Measurements from ENCODE around the gene SLC16A13.

SLC16A13 gene

DNA sequence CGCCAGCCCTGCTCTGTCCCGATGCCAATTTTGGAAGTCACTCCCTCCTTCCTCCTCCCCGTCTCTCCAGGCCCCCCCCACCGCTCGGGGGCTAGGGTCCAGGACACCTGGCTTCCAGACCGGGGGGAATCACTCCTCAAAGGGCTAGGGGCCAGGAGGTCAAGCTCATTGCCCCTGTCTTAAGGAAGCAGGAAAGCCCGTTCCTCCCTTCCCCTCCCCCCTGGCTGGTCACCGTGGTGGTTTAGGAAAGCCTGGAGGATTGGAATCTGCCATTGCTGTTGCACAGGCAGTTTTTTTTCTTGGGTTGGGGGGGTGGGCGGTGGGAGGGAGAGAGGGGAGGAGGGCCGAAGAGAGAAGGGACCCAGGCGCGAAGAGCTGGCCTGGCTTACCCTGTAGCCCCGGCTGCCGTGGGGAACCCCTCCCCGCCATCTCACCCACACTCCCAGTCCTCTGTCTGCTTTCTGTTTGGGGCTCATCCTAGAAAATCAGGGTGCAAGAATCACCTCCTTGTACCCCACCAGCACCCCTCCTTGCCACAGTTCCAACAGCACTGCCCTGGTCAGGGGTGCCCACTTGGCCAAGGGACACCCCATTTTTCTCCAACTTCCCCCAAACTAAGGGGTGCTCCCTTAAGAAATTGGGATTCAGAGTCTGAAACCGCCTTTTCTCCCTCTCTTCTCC, 15.8 kb upstream of the SLC16A13 start:
- peak overlapping the region; percentile 44 for H3K4me3 ChIP-seq (ENCODE audit: low read depth, low read length)
- no peak for DNase-seq (ENCODE audit: low read depth, low spot score)
- TF ChIP-seq, protein P1, sequence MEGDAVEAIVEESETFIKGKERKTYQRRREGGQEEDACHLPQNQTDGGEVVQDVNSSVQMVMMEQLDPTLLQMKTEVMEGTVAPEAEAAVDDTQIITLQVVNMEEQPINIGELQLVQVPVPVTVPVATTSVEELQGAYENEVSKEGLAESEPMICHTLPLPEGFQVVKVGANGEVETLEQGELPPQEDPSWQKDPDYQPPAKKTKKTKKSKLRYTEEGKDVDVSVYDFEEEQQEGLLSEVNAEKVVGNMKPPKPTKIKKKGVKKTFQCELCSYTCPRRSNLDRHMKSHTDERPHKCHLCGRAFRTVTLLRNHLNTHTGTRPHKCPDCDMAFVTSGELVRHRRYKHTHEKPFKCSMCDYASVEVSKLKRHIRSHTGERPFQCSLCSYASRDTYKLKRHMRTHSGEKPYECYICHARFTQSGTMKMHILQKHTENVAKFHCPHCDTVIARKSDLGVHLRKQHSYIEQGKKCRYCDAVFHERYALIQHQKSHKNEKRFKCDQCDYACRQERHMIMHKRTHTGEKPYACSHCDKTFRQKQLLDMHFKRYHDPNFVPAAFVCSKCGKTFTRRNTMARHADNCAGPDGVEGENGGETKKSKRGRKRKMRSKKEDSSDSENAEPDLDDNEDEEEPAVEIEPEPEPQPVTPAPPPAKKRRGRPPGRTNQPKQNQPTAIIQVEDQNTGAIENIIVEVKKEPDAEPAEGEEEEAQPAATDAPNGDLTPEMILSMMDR (IDR thresholded peaks at IDR 0.05; ENCODE audit: insufficient read depth, low read length, missing control alignments): no peak
- ChIA-PET POLR2A (no interaction called here), CTCF (interaction anchor here (0.9 to 8.5 kb wide), 15 partner anchors 8 to 354 kb away, joined by 3 to 145 read pairs (median 7); partner anchors contain the start of genes RNASEK and SLC16A13)

DNA sequence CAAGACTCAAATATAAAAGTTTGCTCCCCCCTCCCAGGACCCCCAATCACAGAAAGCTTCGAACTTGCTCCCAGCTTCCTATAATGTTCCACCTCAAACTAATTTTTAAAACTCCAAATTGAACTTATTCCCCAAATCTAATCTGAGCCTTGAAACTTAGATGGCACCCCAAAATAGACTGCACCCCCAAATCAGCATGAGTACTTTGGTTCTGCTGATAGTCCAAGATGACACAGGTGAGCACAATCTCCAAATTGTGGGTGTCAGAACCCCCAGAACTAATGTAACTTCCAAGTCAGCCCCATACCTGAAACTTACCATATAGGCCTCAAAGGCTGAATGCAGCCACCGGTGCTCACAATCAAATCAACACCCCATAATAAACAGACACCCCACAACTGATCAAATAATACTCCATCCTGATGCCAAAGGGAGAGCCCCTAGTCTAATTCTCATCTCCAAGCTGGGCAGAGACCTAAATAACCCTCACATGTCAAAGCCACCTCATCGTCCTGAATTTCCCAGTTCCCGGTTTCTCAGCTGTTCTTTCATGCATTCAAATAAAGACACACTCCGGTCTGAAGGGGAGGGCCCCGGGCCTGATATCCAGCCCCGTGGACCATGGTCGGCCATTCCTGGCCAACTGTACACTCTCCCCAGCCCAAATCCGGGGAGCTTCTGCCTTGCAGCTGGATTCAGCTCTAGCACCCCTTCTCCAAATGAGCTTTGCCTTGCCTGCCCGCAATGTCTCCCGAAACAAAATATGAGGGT, 14.7 kb upstream of the SLC16A13 start:
- DNase-seq (ENCODE audit: low read depth, low spot score): no peak
- H3K4me3 ChIP-seq (ENCODE audit: low read depth, low read length): no peak overlapping the region
- TF ChIP-seq, protein P1 (IDR thresholded peaks at IDR 0.05; ENCODE audit: insufficient read depth, low read length, missing control alignments): no peak
- ChIA-PET CTCF (interaction anchor here (0.6 to 8.5 kb wide), 43 partner anchors 8 to 407 kb away, joined by 3 to 145 read pairs (median 5); partner anchors contain the start of genes C17orf100, MED31, RNASEK and SLC16A13), POLR2A (no interaction called here)

DNA sequence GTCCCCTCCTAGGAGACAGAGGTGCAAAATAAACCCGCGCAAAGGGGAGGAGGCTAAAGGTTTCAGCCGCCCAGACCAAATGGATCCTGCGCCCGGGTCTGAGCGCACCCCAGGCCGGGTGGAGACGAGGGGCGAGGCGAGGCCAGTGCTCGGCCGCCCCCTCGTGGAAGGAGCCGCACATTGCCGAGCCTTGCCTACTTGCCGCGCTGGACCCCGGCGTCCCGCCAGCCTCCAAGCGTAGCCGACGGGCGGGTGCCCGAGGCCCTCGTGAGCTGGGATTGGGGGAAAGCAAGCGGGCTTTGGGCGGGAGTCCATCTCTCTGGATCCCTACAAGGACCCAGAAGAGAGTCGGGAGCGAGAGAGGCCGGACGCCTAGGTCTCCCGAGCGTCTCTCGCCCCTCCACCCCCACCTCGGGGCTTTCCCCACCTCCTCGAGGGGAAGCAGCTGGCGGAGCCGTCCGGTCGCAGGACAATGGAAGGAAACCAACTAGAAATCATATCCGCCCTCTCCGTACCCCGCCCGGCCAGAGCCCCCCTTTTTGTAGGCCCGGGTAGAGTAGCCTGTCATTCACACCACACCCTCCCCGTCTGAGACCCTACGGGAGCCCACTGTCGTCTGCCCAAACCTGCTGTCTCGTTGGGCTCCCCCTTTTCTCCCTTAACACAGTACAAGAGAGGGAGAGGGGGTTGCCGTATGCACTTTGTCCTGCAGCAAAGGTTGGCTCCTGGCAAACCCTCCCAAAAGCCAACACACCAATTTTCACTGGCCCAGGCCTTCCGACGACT, 13.6 kb upstream of the SLC16A13 start:
- ChIA-PET POLR2A (no interaction called here), CTCF (interaction anchor here (0.6 to 8.5 kb wide), 43 partner anchors 7 to 408 kb away, joined by 3 to 145 read pairs (median 6); partner anchors contain the start of genes C17orf100, MED31, RNASEK and SLC16A13)
- DNase-seq (ENCODE audit: low read depth, low spot score): no peak
- TF ChIP-seq, protein P1 (IDR thresholded peaks at IDR 0.05; ENCODE audit: insufficient read depth, low read length, missing control alignments): peak; percentile 98
- H3K4me3 ChIP-seq (ENCODE audit: low read depth, low read length): peak overlapping the region; percentile 44

DNA sequence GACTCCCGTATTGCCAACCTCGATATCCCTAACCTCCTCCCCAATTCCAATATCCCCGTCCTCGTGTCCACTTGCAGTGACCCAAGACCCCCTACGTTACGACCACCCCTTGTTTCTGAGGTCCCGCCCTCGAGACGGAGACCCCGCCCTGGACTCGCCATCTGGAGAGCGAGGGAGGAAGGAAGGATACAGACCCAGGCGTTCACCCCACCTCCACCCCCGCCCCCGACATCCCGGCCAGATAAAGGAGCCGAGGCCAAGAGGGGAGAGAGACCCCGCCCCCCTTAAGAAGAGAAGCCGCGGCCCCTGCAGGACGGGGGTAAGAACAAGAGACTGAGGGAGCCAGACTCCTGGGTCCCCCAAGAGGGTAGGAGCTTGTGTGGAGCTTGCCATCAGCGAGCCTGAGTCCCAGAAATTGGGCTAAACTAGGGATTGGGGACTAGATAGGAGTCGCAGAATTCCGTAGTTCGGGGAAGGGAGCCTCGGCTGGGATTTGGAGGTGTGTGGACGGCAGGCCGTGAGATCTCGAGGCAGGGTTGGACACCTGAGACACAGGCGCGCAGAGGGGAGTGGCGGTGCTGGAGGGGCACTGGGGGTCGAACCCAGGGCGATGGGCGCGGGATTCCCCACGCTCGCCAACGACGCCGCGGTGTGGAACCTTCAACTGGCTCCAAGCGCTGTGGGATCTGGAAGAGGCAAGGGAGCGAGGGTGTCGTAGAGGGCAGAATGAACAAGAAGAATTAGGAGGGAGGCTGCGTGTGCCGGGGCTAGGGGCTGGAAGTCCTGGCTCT, 12.8 kb upstream of the SLC16A13 start, which contains the start of gene BCL6B:
Gene BCL6B, plus strand, starts transcription at position 270 of the 791 bp plus-strand sequence. CDS start 622 bp downstream, outside the sequence.
- CTCF ChIA-PET: interaction anchor here (0.7 to 8.5 kb wide), 18 partner anchors 8 to 272 kb away, joined by 3 to 145 read pairs (median 10); partner anchors contain the start of genes RNASEK and SLC16A13
- TF ChIP-seq, protein P1 (IDR thresholded peaks at IDR 0.05; ENCODE audit: insufficient read depth, low read length, missing control alignments): no peak
- no peak for DNase-seq (ENCODE audit: low read depth, low spot score)
- POLR2A ChIA-PET: interaction anchor here (0.7 kb wide), 1 partner anchor 129 kb away, joined by 3 read pairs; no protein-coding TSS in a partner anchor
- H3K4me3 ChIP-seq (ENCODE audit: low read depth, low read length): peak within 1 kb of the TSS; percentile 44

DNA sequence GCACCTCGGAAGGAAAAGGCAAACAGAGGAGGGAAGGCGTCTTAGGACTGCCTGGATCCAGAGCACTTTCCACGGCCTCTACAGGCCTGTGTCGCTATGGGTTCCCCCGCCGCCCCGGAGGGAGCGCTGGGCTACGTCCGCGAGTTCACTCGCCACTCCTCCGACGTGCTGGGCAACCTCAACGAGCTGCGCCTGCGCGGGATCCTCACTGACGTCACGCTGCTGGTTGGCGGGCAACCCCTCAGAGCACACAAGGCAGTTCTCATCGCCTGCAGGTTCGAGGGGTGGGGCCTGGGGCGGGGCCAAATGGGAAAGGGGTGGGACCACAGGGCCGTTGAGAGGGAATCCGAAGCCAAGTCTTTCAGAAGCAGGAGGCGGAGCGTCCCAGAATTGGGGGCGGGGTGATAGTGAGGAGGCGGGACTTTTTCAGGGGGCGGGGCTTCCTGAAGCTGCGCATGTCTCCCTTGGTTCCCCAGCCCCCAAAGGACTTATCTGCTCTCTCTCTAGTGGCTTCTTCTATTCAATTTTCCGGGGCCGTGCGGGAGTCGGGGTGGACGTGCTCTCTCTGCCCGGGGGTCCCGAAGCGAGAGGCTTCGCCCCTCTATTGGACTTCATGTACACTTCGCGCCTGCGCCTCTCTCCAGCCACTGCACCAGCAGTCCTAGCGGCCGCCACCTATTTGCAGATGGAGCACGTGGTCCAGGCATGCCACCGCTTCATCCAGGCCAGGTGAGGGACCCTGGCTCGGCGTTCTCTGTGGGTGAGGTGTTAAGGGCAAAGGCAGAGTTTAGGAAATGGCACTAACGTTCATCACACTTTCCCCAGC, 12.0 kb upstream of the SLC16A13 start:
- CTCF ChIA-PET: interaction anchor here (0.6 to 8.5 kb wide), 7 partner anchors 9 to 273 kb away, joined by 3 to 145 read pairs (median 12); a partner anchor contains a TSS
- peak overlapping the region; percentile 12; the same call in 1 of the 2 replicates for H3K4me3 ChIP-seq (ENCODE audit: low read depth, low read length)
- DNase-seq (ENCODE audit: low read depth, low spot score): no peak
- TF ChIP-seq, protein P1 (IDR thresholded peaks at IDR 0.05; ENCODE audit: insufficient read depth, low read length, missing control alignments): no peak
- POLR2A ChIA-PET: no interaction called here

All from AG04449 (cell line).